ENCODE results near the gene ATP13A4. TPM values are rescaled to one million over a fixed set of nuclear protein-coding genes. Genes with fewer than 3 reads are reported as not detected.

Gene ATP13A4
- total RNA-seq, 1 experiment from 2014 or later, result 0.22 TPM

GRCh38 chr3:193589129-193589528 lies 34.4 kb upstream of the ATP13A4 start:
- Histone ChIP-seq H3K36me3 (ENCODE audit: low read depth) (no peaks in the 10 kb centered on the region), H3K4me2 (no peak overlapping the region), H3K4me1 (replicated peaks; ENCODE audit: insufficient read depth) (peaks cover 23% of the 10 kb centered on the region), H3F3A (ENCODE audit: insufficient read depth, low read depth) (peaks cover 5% of the 10 kb centered on the region; the same call in 1 of the 2 replicates), H3K27ac (no peak overlapping the region), H3K9me2 (ENCODE audit: insufficient read depth) (no peaks in the 10 kb centered on the region), H3K4me3 (no peak overlapping the region), H3K9me3 (ENCODE audit: insufficient read depth, low read depth) (no peaks in the 10 kb centered on the region), H3K27me3 (ENCODE audit: insufficient read depth, low read depth) (no peaks in the 10 kb centered on the region), H3K79me2 (ENCODE audit: low read depth) (peaks cover 11% of the 10 kb centered on the region), H4K20me1 (ENCODE audit: insufficient read depth) (0 out of 2 replicates have a peak, but pooled peaks cover 2% of the 10 kb centered on the region), H2AFZ (no peak overlapping the region)
- POLR2A ChIA-PET (ENCODE audit: unreplicated experiment), result no interaction called here
- TF ChIP-seq EZH2 (IDR thresholded peaks at IDR 0.05; ENCODE audit: low read depth), result no peak
- no peak for TF ChIP-seq CTCF (conservative IDR thresholded peaks at IDR 0.05)
- intact Hi-C loops (cut with micrococcal nuclease; ENCODE audit: unreplicated experiment), result no loop called here
- CTCF ChIA-PET, result interaction anchor here (0.7 kb wide), 1 partner anchor 8 kb away, joined by 3 read pairs; no protein-coding TSS in a partner anchor
- BruUV-seq (replicated peaks), result no TSS peak
- no peak for DNase-seq

GRCh38 chr3:193586526-193586925 lies 31.8 kb upstream of the ATP13A4 start:
- Histone ChIP-seq H3K79me2 (ENCODE audit: low read depth) (no peaks in the 10 kb centered on the region), H3K27ac (no peak overlapping the region), H2AFZ (no peak overlapping the region), H4K20me1 (ENCODE audit: insufficient read depth) (no peaks in the 10 kb centered on the region), H3K36me3 (ENCODE audit: low read depth) (no peaks in the 10 kb centered on the region), H3K4me1 (replicated peaks; ENCODE audit: insufficient read depth) (peaks cover 15% of the 10 kb centered on the region), H3K4me3 (no peak overlapping the region), H3K27me3 (ENCODE audit: insufficient read depth, low read depth) (no peaks in the 10 kb centered on the region), H3F3A (ENCODE audit: insufficient read depth, low read depth) (peaks cover 5% of the 10 kb centered on the region; the same call in 1 of the 2 replicates), H3K4me2 (no peak overlapping the region), H3K9me3 (ENCODE audit: insufficient read depth, low read depth) (no peaks in the 10 kb centered on the region), H3K9me2 (ENCODE audit: insufficient read depth) (no peaks in the 10 kb centered on the region)
- no TSS peak for BruUV-seq (replicated peaks)
- no peak for DNase-seq
- POLR2A ChIA-PET (ENCODE audit: unreplicated experiment), result no interaction called here
- intact Hi-C loops (cut with micrococcal nuclease; ENCODE audit: unreplicated experiment), result no loop called here
- no peak for TF ChIP-seq EZH2 (IDR thresholded peaks at IDR 0.05; ENCODE audit: low read depth)
- CTCF ChIA-PET, result no interaction called here

GRCh38 chr3:193585530-193585929 lies 30.8 kb upstream of the ATP13A4 start:
- ChIA-PET POLR2A (ENCODE audit: unreplicated experiment) (interaction anchor here (0.7 kb wide), 1 partner anchor 666 kb away, joined by 3 read pairs; no protein-coding TSS in a partner anchor), CTCF (no interaction called here)
- Histone ChIP-seq H3K27ac (no peak overlapping the region), H3K4me1 (replicated peaks; ENCODE audit: insufficient read depth) (peaks cover 12% of the 10 kb centered on the region), H3K9me3 (ENCODE audit: insufficient read depth, low read depth) (no peaks in the 10 kb centered on the region), H4K20me1 (ENCODE audit: insufficient read depth) (no peaks in the 10 kb centered on the region), H3K4me2 (no peak overlapping the region), H3F3A (ENCODE audit: insufficient read depth, low read depth) (peaks cover 4% of the 10 kb centered on the region), H3K27me3 (ENCODE audit: insufficient read depth, low read depth) (no peaks in the 10 kb centered on the region), H2AFZ (no peak overlapping the region; the same call in 1 of the 2 replicates), H3K4me3 (no peak overlapping the region), H3K36me3 (ENCODE audit: low read depth) (no peaks in the 10 kb centered on the region), H3K79me2 (ENCODE audit: low read depth) (no peaks in the 10 kb centered on the region), H3K9me2 (ENCODE audit: insufficient read depth) (no peaks in the 10 kb centered on the region)
- peak in 1 of 2 experiments; percentile 4 for DNase-seq
- no peak for TF ChIP-seq CTCF (conservative IDR thresholded peaks at IDR 0.05)
- no peak for TF ChIP-seq EZH2 (IDR thresholded peaks at IDR 0.05; ENCODE audit: low read depth)
- intact Hi-C loops (cut with micrococcal nuclease; ENCODE audit: unreplicated experiment), result no loop called here
- BruUV-seq (replicated peaks), result no TSS peak

Measured in PC-9 (cell line).